Eye (tissue), 1 donor: ENCODE measurements around the gene CLRN3.

ENCODE experiments used
- DNase-seq: peaks from one replicate; pipeline ENCODE4 v3.0.0-alpha.2; 2015

CLRN3 gene

DNA sequence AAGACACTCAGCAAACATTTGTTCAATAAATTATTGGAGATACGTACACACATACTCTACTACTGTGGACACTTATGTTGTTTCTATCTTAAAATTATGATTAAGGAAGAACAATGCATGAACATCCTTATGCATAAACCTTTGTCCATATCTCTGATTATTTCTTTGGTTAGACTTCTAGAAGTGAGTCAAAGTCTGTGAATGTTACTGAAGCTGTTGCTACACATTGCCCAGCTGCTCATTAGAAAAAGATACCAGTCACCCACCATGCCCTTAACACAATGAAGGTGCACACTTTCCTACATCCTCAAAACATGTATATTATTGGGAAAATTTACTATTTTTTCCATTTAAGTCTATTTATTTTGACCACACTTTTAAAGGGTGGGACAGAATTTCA, 1.4 kb upstream of the CLRN3 start:
- DNase-seq: no peak

DNA sequence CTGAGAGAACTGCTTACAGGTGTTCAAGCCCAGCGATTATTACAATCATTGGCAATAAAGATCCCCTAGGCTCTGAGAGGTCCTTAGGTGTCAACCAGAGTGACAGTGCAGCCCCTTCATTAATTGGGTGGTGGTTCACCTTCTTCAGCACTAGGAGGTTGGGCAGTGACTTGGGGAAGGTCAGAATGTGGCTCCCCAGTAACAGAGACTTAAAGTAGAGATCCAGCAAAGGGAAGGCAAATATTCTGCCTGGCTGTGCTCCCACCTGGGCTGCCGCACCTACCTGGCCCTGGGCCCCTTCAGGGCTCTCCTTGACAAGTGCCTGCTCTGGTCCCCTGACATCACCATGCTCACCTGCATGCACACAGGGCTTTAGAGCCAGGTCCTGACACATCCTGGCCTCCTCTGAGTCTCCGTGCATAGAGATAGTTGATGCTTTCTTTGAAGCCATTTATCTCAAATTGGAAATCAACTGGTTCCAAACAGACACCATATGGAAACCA, 1.9 kb downstream of the CLRN3 start:
- no peak for DNase-seq

DNA sequence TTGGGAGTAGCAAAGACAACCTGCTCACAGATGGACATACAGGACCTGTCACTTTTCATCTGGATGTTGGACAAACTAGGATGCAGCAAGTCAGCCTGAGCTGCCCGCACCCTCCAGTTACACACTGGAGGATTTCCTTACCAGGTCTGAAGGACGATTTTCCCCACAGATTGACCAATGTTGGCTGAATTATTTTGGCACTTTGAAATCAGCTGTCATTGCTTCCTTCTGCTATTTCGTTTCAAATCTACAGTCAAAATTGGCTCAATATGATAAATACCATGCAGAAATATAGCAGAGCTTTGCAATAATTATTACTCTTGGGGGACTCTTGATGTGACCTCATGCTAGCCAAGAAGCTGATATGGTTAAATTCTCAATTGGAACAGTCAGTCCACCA, 2.5 kb downstream of the CLRN3 start:
- DNase-seq: no peak

- no peak for DNase-seq
Measured at GRCh38 chr10:127889605-127890195, 3.0 kb downstream of the CLRN3 start.

DNA sequence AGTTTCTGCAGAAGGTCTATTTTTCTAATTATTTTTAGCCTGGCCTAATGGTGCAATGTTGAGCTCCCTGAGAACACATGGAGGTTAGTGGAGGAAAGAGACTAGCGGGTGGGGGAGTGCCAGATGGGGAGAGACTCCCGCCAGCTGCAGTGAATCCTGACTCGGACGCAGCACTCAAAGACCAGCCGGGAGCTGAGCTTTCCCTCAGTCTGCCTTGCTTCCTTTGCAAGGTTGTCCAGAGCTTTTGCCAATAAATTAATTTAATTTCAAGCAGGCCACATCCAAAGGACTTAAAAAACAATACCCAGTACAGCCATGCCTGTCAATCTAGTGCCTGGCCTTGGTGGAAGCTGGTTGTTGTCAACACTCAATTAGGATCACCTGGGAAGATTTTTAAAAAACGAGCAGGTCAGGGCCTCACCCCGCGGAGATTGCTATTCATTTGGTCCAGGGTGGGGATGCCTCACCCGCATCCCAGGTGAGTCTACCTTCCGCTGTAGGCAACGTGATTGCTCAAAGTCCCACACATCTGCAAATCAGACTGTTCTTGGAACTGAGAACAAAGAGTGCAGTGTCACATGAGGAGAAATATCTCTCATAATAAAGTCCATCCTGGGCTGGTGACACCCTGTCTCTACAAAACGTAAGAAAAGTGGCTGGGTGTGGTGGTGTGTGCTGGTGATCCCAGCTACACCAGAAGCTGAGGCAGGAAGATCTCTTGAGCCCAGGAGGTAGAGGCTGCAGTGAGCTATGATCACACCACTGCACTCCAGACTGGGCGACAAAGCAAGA, 4.0 kb downstream of the CLRN3 start:
- DNase-seq: no peak

- DNase-seq: peak; percentile 11
Measured at GRCh38 chr10:127887541-127888415, 5.0 kb downstream of the CLRN3 start.

- DNase-seq: no peak
Measured at GRCh38 chr10:127886371-127887051, 6.2 kb downstream of the CLRN3 start.

DNA sequence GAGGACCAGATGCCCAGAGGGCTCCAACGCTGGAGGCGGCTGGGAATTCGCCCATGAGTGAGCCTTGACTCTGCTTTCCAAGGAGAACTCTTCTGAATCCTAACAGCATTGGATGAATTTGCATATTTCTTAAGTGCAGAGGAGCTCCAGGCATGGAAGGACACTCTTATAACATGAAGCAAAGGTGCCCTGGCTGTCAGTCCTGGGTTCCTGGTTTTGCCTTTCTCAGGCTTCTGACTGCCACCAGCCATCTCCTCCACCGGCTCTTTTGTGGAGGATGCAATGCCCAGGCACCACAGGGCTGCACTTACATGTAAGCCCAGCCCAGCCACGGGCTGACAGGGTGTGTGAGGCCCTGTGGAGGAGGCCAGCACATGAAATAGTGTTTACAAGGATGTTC, 8.2 kb downstream of the CLRN3 start:
- no peak for DNase-seq

DNA sequence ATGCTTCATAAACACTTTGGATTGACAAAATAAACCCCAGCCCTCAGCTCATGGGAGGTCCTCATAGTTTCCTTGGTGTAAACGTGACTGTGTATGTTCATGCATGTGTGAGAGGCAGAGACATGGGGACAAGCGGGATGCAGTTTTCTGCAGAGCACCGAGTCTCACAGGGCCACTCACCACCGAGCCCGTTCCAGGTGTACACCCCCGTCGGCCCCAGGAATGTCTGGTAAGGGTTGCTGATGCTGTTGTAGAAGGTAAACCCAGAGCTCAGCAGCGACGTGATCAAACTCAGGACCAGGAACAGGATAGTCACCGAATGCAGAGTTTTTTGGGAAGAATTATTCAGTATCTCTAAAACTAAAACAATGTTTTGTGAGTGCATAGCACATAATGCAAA, 9.2 kb downstream of the CLRN3 start:
- DNase-seq: no peak

DNA sequence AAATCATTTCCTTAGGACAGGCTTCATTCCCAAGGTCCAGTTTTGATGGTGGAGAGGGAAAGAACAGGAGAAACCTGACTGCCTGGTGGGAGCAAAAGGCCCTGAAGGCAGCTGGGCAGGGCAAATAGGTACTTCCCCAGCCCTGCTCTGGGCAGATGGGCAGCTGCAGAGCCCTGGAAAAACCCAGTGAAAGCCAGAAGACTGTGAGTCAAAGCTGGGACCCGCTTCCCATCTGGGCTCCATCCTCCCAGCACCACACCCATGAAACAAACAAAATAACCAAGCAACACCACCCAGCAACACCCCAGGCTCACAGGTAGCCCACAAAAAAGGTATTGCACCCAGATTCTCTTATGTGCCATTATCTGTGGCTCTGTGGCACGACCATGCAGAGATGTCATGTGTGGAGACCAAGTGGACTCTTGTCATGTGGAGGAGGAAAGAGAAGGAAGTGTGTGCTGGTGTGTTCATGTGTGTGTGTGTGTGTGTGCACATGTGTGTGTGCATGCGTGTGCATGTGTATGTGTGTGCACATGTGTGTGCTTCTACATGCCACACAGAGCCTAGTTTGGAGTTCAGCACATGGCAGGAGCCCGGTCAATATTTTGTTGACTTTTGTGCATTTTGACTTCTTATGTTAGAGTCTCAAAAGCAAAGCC, 9.8 kb downstream of the CLRN3 start:
- DNase-seq: no peak

- no peak for DNase-seq
Measured at GRCh38 chr10:127882391-127882790, 10.3 kb downstream of the CLRN3 start.

DNA sequence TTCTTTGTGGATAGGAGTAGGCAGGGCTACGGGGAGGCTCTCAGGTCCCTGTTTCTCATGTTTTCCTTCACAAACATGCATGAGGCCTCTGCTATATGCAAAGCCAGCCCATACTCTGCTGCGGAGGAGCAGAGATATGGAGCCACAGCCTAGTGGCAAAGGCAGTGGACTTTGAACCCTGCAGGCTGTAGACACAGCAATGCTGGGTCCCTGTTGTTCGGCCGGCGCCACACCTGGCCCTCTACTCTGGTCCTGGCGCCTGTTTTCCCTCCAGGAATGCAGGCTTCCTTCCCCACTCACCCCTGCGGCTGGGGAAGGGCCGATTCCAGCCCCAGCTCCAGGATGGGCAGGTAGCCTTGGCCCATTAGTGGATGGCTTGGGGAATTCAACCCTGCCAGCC, 11.5 kb downstream of the CLRN3 start:
- DNase-seq: no peak

- no peak for DNase-seq
Measured at GRCh38 chr10:127880557-127880956, 12.2 kb downstream of the CLRN3 start.

GRCh38 chr10:127878475-127879055, 14.2 kb downstream of the CLRN3 start:
- DNase-seq: no peak

GRCh38 chr10:127877699-127878098, 15.0 kb downstream of the CLRN3 start:
- no peak for DNase-seq

- DNase-seq: no peak
Measured at GRCh38 chr10:127877116-127877515, 15.6 kb downstream of the CLRN3 start.

GRCh38 chr10:127875916-127876315, 16.8 kb downstream of the CLRN3 start:
- no peak for DNase-seq

DNA sequence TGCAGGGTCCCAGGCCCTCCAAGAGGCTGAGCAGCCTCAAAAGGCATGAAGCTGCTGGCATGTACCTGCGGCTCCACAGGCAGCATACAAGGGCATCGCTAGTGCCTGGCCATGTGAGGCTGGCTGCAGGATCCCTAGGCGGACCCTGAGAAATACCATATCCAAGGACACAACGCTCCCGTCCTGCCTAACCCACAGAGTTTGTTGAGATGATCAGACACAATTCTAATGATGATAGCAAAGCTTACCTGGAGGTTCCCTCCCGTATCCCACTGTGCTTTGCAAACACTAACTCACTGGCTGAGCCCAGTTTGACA, 17.3 kb downstream of the CLRN3 start:
- no peak for DNase-seq

GRCh38 chr10:127874671-127875448, 17.9 kb downstream of the CLRN3 start:
- DNase-seq: no peak

GRCh38 chr10:127873901-127874470, 18.8 kb downstream of the CLRN3 start:
- DNase-seq: no peak
